Measurements from ENCODE around the gene ADAP1.

Gene ADAP1

DNA sequence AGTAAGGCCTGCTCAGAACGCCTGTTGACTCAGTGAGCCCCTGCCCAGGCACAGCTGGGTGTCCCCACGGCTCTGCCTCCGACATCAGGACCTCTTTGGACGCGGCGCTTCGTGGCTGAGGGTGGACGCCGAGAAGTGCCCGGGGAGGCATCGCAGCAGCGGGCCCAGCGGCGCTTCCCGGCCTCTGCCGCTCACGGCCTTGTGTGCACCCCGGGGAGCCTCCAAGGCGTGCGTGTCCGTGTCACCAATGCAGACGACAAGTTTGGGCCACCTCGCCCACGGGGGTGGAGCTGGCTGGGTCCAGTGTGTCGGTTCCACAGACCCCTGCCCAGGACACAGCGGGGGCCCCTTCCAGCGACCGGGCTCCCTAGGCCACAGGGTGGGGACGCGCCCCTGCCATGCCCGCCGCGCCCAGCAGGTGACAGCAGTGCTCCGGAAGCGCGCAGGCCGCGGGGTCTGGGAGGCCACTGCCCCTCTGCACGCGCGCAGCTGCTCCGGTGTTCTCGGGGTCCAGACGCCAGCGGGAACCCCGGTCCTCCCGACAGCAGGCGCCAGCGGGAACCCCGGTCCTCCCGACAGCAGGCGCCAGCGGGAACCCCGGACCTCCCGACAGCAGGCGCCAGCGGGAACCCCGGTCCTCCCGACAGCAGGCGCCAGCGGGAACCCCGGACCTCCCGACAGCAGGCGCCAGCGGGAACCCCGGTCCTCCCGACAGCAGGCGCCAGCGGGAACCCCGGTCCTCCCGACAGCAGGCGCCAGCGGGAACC is 45.7 kb downstream of the ADAP1 start:
- peak; percentile 52 for DNase-seq (ENCODE audit: low read depth)

DNA sequence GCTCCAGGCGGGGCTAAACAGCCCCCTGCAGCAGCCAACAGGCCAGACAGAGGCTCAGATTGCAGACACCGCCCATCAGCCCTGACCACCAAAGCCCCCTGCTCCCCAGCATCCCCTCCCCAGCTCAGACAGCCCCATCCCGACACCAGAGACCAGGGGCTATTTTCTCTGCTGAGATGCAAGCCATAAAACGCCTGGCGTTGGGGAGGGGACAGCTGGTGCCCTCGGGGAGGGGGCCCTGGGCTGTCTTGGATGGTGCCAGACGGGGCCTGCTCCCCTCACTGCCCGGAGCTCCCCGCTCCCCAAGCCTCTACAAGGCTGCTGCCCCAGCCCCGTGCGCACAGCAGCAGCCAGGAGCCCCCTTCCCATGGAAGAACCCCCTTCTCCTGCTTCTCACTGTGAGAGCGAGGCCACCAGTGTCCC is 46.3 kb downstream of the ADAP1 start:
- no peak for DNase-seq (ENCODE audit: low read depth)

DNA sequence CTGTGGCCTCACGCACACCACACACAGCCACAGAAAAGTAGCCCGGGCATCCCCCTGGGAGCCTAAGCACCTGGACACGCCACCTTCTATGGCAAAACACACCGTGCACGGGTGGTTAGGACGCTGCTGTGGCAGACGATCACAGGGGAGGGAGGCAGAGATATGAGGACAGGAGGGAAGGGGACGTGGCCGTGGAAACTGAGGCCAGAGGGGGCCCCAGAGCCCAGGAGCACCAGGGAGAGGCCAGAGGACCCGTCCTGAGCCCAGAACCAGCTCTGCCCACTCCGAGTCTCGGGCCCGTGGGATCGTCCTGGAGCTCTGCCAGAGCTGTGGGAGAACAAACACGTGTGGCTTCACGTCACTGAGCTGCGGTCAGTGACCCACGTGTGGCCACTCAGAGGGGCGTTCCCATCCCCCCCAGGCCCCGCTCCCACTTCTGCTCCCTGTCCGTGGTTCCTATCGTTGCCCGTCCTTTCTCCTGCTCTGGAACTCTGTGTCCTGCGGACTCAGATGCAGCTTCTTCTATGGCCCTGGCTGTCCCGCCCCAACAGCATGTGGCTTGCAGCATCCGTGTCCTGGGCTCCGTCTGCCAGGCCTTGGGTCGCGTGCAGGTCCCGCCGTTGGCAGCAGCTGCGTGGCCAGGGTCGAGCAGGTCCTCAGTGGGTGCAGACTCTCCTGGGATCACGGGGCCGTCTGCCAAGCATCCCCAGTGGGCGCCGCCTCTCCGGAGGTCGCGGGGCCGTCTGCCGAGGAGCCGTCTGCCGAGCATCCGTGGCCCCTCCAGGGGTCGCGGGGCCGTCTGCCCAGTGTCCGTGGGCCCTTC is 47.1 kb downstream of the ADAP1 start:
- no peak for DNase-seq (ENCODE audit: low read depth)

- no peak for DNase-seq (ENCODE audit: low read depth)
Measured at GRCh38 chr7:906776-907157, 47.7 kb downstream of the ADAP1 start.

- peak; percentile 61 for DNase-seq (ENCODE audit: low read depth)
Measured at GRCh38 chr7:904847-905246, 49.6 kb downstream of the ADAP1 start.

GRCh38 chr7:903921-904755 is 50.3 kb downstream of the ADAP1 start:
- no peak for DNase-seq (ENCODE audit: low read depth)

GRCh38 chr7:902996-903395 is 51.5 kb downstream of the ADAP1 start:
- no peak for DNase-seq (ENCODE audit: low read depth)

DNA sequence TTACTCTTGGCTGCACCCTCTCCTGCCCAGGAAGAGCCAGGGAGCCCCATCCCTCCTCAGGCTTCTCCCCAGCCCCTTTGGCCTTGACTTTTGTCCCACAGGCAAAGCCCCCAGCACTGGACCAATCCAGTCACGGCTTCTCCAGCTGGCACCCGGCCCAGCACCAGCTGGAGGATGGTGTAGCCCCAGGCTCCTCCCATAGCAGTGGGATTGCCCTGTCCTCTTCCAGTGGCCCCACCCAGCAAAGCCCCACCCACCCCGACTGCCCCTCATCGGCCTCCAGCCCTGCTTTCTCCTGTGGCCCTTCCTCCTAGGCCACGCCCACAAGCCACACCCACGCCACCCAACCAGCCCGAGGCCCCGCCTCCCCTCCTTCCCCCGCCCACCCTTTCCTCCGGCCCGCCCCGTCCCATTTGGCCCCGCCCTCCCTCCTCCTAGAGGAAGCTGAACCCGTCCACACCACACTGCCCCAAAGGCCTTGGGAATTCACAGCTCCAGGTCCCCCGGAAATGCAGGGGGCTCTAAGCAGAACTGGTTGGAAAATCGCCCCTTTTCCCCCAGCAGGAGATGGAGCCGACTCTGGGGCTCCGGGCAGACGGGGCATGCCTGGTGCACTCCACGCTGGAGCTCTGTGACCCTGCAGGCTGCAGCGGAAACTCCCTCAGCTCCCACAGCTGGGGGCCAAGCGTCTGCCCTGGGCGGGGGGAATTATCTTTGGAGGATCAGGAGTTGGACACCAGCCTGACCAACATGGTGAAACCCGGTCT is 52.9 kb downstream of the ADAP1 start:
- peak; percentile 89 for DNase-seq (ENCODE audit: low read depth)

DNA sequence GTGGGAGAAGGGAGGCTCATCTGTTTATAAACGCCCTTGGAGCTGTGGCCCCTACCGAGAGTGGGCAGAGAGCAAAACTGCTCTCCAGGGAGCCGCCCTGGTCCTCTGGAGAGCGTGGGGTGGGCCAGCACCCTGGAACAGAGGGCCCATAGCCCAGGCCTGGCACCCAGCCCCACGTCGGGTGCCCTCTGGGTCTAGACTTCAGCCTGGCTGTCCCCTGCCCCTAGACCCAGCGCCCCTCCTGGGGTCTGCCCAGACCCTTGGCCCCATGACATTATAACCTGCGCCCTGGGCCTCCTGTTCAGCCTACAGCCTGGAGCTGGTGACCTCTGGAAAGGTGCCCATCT is 53.5 kb downstream of the ADAP1 start:
- DNase-seq (ENCODE audit: low read depth): no peak

GRCh38 chr7:900331-901040 is 54.0 kb downstream of the ADAP1 start:
- no peak for DNase-seq (ENCODE audit: low read depth)

GRCh38 chr7:899806-900205 is 54.7 kb downstream of the ADAP1 start:
- DNase-seq (ENCODE audit: low read depth): no peak

DNA sequence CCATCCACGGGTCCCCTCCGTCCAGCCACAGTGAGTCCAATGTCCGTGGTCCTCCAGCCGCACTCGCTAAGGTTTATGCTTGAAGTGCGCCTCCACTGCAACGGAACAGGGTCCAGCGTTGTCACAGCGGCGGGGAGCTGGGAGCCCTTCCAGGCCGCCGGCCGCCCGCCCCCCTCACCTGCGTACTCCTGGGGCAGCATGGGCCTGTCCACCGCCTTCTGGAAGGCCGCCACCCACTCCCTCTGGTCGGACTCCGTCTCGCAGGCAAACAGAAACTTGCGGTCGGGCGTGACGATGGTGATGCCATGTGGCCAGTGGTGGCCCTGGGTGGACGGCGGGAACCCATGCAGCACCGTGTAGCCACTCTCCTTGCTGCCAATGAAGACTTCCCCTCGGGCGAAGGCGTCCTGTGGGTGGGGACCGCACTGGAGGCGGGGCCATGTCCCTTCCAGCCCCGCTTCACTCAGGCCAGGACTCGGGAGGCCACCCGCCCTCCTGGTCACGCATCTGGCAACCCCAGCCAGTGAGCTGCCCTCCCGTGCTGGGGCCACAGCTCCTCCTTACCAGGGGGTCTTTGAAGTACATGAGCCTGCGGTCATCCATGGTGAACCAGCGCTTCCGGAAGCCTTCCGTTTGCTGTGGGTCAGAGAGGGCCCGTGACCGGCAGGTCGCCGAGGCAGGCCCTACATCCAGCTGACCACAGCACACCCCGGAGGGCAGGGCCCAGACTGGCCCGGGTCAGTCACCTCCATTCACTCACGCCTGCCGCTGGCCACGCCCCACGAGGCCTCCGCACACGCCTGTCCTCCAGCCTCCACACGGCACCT is 55.4 kb downstream of the ADAP1 start:
- no peak for DNase-seq (ENCODE audit: low read depth)

DNA sequence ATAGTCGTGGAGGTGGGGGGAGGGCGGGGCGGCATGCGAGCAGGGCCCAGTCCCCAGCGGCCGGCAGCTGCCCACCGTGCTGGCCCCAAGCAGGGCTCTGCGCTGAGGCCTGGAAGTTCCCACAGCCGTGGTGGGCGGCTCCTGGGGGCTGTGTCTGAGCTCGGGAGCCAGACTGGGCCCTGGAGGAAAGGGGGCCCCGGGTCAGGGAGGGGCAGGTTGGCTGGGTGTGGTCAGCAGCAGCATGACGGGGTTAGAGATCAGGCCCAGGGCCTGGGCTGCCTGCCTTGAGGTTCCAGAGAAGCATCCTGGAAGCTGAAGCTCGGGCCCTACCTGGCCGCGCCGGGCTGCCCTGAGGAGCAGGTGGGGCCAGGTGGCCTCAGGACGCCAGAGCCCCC is 56.0 kb downstream of the ADAP1 start:
- DNase-seq (ENCODE audit: low read depth): no peak

GRCh38 chr7:897771-898376 is 56.6 kb downstream of the ADAP1 start:
- DNase-seq (ENCODE audit: low read depth): peak; percentile 22

DNA sequence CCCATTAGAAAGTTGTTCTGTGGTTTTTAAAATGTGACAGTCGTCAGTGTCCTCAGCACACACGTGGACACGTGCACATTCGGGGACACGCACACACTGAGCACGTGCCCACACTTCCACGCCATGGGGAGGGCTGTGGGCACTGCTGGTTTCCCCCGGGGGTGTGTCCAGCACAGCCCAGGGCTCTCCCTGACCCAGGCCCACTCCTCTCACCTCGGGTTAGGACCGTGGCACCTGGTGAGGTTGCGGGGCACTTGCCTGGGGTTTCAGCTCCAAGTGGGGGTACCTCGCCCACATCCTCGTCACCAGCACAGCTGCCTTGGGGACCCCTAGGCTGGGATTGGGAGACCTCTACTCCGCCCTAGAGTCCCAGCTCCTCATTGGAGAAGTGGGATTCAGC is 57.4 kb downstream of the ADAP1 start:
- no peak for DNase-seq (ENCODE audit: low read depth)

- DNase-seq (ENCODE audit: low read depth): no peak
Measured at GRCh38 chr7:896346-897075, 58.0 kb downstream of the ADAP1 start.

DNA sequence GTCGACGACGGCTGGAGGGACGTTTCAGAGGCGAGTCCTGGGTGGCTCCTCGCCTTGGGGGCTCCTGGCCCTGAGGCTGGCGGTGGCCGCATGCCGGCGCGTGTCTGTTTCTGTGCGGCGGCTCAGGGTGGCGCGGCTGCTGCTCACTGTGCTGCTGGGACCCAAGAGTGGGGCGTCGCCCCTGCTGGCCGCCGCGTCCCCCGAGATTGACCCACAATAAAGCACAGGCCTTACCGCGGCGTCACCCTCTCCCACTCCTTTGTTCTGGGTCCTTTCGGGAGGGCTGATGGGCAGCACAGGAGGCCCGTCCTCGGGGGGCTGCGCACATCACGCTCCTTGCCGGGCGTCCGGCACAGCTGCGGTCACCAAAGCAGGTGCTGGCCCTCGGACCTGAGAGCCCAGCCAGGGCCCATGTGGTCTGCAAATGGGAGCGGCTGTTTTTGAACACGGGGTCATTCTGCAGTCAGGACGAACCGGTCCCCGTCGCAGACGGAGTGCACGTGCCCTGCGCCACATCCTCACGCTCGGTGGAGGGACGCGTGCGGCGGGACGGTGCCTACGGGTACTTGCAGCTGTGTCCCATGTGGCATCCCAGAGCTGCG is 58.9 kb downstream of the ADAP1 start:
- DNase-seq (ENCODE audit: low read depth): no peak

DNA sequence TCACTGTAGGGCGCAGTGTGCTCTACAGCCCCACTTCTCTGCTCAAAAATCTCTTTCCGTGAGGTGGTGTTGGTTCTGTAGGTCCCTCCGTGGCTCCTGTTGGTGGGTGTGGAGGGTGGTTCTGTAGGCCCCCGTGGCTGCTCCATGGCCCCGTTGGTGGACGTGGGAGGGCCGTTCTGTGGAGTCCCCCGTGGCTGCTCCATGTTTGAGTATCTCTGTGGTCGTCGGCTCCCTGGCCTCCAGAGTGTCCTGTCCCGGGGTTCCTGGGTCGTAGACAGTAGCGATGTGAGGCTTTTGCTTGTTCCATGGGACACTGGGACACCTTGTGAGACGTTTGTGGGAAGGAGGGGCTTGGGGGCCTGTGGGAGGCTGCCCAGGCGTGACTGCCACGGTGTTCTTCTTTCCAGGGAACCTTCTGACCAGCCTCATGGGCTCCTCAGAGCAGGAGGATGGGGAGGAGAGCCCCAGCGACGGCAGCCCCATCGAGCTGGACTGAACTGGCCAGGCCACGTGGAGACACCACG is 59.5 kb downstream of the ADAP1 start:
- DNase-seq (ENCODE audit: low read depth): no peak
